ENCODE results near the gene PIP4K2C.
"Not testable (repeated sequence)": the region's sequence is repeated elsewhere in the genome, so short reads cannot be mapped to it uniquely, and the experiment has no call there.

Gene PIP4K2C

GRCh38 chr12:57586128-57586527, 4.9 kb upstream of the PIP4K2C start:
- no peak for DNase-seq

GRCh38 chr12:57586832-57587429, 4.1 kb upstream of the PIP4K2C start:
- no peak for DNase-seq

GRCh38 chr12:57588951-57589610, 1.9 kb upstream of the PIP4K2C start:
- DNase-seq, result not testable (repeated sequence)

GRCh38 chr12:57590479-57590863, 521 bp upstream of the PIP4K2C start:
- no peak for DNase-seq

- no peak for DNase-seq
These were observed 862 bp downstream of the PIP4K2C start for GRCh38 chr12:57591782-57592325.

GRCh38 chr12:57592551-57593165, 1.7 kb downstream of the PIP4K2C start:
- DNase-seq, result no peak

GRCh38 chr12:57593187-57593586, 2.2 kb downstream of the PIP4K2C start:
- DNase-seq, result no peak

GRCh38 chr12:57600395-57600794, 9.4 kb downstream of the PIP4K2C start:
- no peak for DNase-seq

- DNase-seq, result no peak
These were observed 11.6 kb downstream of the PIP4K2C start for GRCh38 chr12:57602544-57602943.

GRCh38 chr12:57603324-57603723, 12.3 kb downstream of the PIP4K2C start:
- no peak for DNase-seq

- no peak for DNase-seq
These were observed 12.9 kb downstream of the PIP4K2C start for GRCh38 chr12:57603815-57604453.

- peak; percentile 50 for DNase-seq
These were observed 13.5 kb downstream of the PIP4K2C start, which contains the start of gene DTX3 for GRCh38 chr12:57604454-57604991. Gene DTX3, plus strand, starts transcription at chr12:57604824. Its CDS starts 1,694 bp downstream, at chr12:57606518.

- DNase-seq, result no peak
These were observed 14.2 kb downstream of the PIP4K2C start for GRCh38 chr12:57604992-57605810.

- DNase-seq, result no peak
These were observed 14.9 kb downstream of the PIP4K2C start for GRCh38 chr12:57605811-57606311.

- DNase-seq, result no peak
These were observed 15.4 kb downstream of the PIP4K2C start for GRCh38 chr12:57606399-57606798.

- no peak for DNase-seq
These were observed 15.8 kb downstream of the PIP4K2C start for GRCh38 chr12:57606821-57607220.

- DNase-seq, result no peak
These were observed 17.1 kb downstream of the PIP4K2C start for GRCh38 chr12:57607958-57608663.

- no peak for DNase-seq
These were observed 18.2 kb downstream of the PIP4K2C start for GRCh38 chr12:57609101-57609780.

- no peak for DNase-seq
These were observed 19.0 kb downstream of the PIP4K2C start for GRCh38 chr12:57609781-57610553.

GRCh38 chr12:57610554-57611107, 19.6 kb downstream of the PIP4K2C start:
- no peak for DNase-seq

Measured in NCI-H510A (cell line).